OCI-LY1 (cell line): ENCODE measurements around the gene AK5.

Experiments used
- H2AFZ ChIP-seq: fragments of 200-600 bp; sonication (generic), shearing (Covaris generic); 2 replicates; pipeline ENCODE4 v1.6.0; 2014; ENCODE audit warnings: antibody characterized with exemption, mild to moderate bottlenecking, low read length
- H3F3A ChIP-seq: fragments of 200-600 bp; sonication (generic), shearing (Covaris generic); 2 replicates; pipeline ENCODE4 v1.6.0; 2014; ENCODE audit warnings: mild to moderate bottlenecking, antibody characterized with exemption, low read length, moderate library complexity; ENCODE audit not compliant: insufficient read depth
- H3K27ac ChIP-seq: fragments of 200-600 bp; sonication (generic); 2 replicates; pipeline ENCODE4 v1.5.1; 2014; ENCODE audit warnings: low read length, mixed run types, mild to moderate bottlenecking, low read depth; ENCODE audit not compliant: poor library complexity, severe bottlenecking
- H3K27me3 ChIP-seq: fragments of 200-600 bp; sonication (generic); 2 replicates; pipeline ENCODE4 v1.6.0; 2014; ENCODE audit warnings: antibody characterized with exemption, mild to moderate bottlenecking, low read length, moderate library complexity; ENCODE audit not compliant: insufficient read depth
- H3K36me3 ChIP-seq: fragments of 200-600 bp; sonication (generic); 2 replicates; pipeline ENCODE4 v1.6.1; 2014; ENCODE audit warnings: mild to moderate bottlenecking, antibody characterized with exemption, low read length, moderate library complexity, mixed read lengths; ENCODE audit not compliant: insufficient read depth
- H3K4me1 ChIP-seq: fragments of 200-600 bp; sonication (generic); 2 replicates; pipeline ENCODE4 v1.5.1; 2014; ENCODE audit warnings: mild to moderate bottlenecking, low read length, moderate library complexity; ENCODE audit not compliant: insufficient read depth, severe bottlenecking
- H3K4me2 ChIP-seq: fragments of 200-600 bp; sonication (generic), shearing (Covaris generic); 2 replicates; pipeline ENCODE4 v1.6.1; 2014; ENCODE audit warnings: low read length
- H3K4me3 ChIP-seq: fragments of 200-600 bp; sonication (generic); 2 replicates; pipeline ENCODE4 v1.5.1; 2014; ENCODE audit warnings: low read length, low read depth, mild to moderate bottlenecking, mixed read lengths; ENCODE audit not compliant: poor library complexity, severe bottlenecking
- H3K79me2 ChIP-seq: fragments of 200-600 bp; shearing (Covaris generic); 2 replicates; pipeline ENCODE4 v1.6.1; 2016; ENCODE audit warnings: mixed run types, low read length, mixed read lengths; ENCODE audit not compliant: insufficient read depth
- H3K9ac ChIP-seq: fragments of 200-600 bp; sonication (generic), shearing (Covaris generic); 2 replicates; pipeline ENCODE4 v1.6.1; 2014; ENCODE audit warnings: mild to moderate bottlenecking, low read length, mixed read lengths
- H3K9me2 ChIP-seq: fragments of 200-600 bp; sonication (generic), shearing (Covaris generic); 2 replicates; pipeline ENCODE4 v1.6.1; 2014; ENCODE audit warnings: low read depth, mild to moderate bottlenecking, low read length, mixed read lengths
- H3K9me3 ChIP-seq: fragments of 200-600 bp; shearing (Covaris generic); 2 replicates; pipeline ENCODE4 v1.6.1; 2014; ENCODE audit warnings: low read length, mixed read lengths
- H4K20me1 ChIP-seq: fragments of 200-600 bp; sonication (generic), shearing (Covaris generic); 2 replicates; pipeline ENCODE4 v1.6.0; 2016; ENCODE audit warnings: mild to moderate bottlenecking, low read length; ENCODE audit not compliant: insufficient read depth
- EZH2 ChIP-seq: fragments of 200-600 bp; sonication (generic), shearing (Covaris generic); IDR thresholded peaks from 2 replicates; pipeline ENCODE4 v1.8.0; 2017; ENCODE audit warnings: borderline replicate concordance, mixed run types, mild to moderate bottlenecking, antibody characterized with exemption, low read length, moderate library complexity, mixed read lengths
- TF ChIP-seq, protein P1 (sequence below): fragments of 200-600 bp; sonication (generic), shearing (Covaris generic); IDR thresholded peaks from 2 replicates; pipeline ENCODE4 v1.5.1; 2017; ENCODE audit warnings: mild to moderate bottlenecking, antibody characterized with exemption, low read length, moderate library complexity, mixed read lengths

The AK5 gene

DNA sequence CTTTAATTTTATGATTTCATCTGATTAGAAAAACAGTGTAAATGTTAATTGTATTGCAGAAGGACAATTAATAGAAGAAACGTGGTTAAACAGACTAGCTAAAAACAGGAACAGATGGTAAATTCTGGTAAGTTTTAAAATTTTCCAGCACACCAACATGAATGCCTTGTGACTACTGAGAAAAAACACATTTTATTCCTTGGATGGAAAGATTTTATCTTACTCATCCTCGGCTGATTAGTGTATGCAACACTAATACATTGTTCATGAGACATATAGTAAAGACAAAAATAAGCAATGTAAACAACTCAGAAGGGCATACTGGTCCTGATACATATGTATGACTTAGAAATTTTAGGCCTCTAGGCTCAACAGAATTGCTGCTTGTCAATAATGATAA lies 4.9 kb upstream of the AK5 start:
- Histone ChIP-seq H2AFZ (no peak overlapping the region), H3K4me3 (no peak overlapping the region), H3K4me2 (no peak overlapping the region), H4K20me1 (no peaks in the 10 kb centered on the region), H3F3A (no peaks in the 10 kb centered on the region), H3K79me2 (no peaks in the 10 kb centered on the region), H3K9ac (no peak overlapping the region), H3K27ac (no peak overlapping the region), H3K4me1 (peaks cover 20% of the 10 kb centered on the region), H3K9me2 (no peaks in the 10 kb centered on the region), H3K9me3 (no peaks in the 10 kb centered on the region), H3K27me3 (no peaks in the 10 kb centered on the region), H3K36me3 (no peaks in the 10 kb centered on the region)
- TF ChIP-seq, protein P1, sequence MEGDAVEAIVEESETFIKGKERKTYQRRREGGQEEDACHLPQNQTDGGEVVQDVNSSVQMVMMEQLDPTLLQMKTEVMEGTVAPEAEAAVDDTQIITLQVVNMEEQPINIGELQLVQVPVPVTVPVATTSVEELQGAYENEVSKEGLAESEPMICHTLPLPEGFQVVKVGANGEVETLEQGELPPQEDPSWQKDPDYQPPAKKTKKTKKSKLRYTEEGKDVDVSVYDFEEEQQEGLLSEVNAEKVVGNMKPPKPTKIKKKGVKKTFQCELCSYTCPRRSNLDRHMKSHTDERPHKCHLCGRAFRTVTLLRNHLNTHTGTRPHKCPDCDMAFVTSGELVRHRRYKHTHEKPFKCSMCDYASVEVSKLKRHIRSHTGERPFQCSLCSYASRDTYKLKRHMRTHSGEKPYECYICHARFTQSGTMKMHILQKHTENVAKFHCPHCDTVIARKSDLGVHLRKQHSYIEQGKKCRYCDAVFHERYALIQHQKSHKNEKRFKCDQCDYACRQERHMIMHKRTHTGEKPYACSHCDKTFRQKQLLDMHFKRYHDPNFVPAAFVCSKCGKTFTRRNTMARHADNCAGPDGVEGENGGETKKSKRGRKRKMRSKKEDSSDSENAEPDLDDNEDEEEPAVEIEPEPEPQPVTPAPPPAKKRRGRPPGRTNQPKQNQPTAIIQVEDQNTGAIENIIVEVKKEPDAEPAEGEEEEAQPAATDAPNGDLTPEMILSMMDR, result no peak
- no peak for TF ChIP-seq EZH2

DNA sequence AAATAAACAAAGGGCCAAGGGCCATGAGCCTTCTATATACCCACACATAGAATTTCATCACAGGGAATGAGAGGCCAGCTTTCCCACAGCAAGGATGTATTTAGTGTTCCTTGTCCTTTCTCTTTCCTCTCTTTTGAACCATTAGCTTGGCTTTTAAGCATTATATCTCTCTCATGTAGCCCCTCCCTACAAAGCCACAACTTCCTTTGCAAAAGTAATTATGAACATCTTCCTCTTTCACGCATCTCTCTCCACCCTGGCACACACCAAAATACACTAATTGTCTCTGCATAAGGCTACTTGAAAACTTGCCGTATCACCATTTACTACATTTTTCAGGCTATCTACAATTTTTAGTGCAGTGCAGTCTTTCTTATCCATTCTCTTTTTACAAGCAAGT lies 1.9 kb upstream of the AK5 start:
- H3K36me3 ChIP-seq, result no peaks in the 10 kb centered on the region
- TF ChIP-seq, protein P1, result no peak
- no peak for TF ChIP-seq EZH2
- H3K27me3 ChIP-seq, result no peaks in the 10 kb centered on the region

DNA sequence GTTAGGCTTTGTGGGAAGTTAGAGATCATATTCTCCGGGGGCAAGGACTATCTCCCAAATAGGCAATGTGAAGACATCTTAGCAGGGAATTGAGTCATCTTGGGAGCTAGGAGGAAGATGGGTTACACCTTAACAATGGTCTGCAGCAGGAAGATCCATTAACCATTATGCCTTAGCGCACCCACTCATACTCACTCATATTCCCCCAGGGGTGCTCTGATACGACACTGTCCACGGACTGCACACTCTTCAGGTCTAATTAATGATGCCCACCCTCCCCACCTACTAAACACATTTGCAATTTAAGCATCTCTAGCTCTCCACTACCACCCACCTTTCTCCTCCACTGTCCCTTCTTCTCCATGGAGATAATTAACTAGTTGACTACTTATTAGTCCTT lies 857 bp upstream of the AK5 start:
- no peak overlapping the region for H2AFZ ChIP-seq
- no peak overlapping the region for H3K27ac ChIP-seq
- H4K20me1 ChIP-seq, result no peaks in the 10 kb centered on the region
- TF ChIP-seq, protein P1, result no peak
- no peak for TF ChIP-seq EZH2
- peaks cover 24% of the 10 kb centered on the region for H3K4me1 ChIP-seq
- H3K9me2 ChIP-seq, result no peaks in the 10 kb centered on the region
- no peaks in the 10 kb centered on the region for H3K79me2 ChIP-seq
- H3K36me3 ChIP-seq, result no peaks in the 10 kb centered on the region
- no peak overlapping the region for H3K9ac ChIP-seq
- H3K9me3 ChIP-seq, result no peaks in the 10 kb centered on the region
- no peaks in the 10 kb centered on the region for H3K27me3 ChIP-seq
- peak overlapping the region; percentile 55 for H3K4me3 ChIP-seq
- H3K4me2 ChIP-seq, result peak overlapping the region; percentile 65; the same call in 1 of the 2 replicates
- no peaks in the 10 kb centered on the region for H3F3A ChIP-seq

More for the DNA sequence above, 1.9 kb upstream of the AK5 start:
- Histone ChIP-seq H3K9me2 (no peaks in the 10 kb centered on the region), H3K4me3 (no peak overlapping the region), H3K9ac (no peak overlapping the region), H3K4me2 (no peak overlapping the region), H3K27ac (no peak overlapping the region), H3K4me1 (peaks cover 24% of the 10 kb centered on the region), H3F3A (no peaks in the 10 kb centered on the region), H2AFZ (no peak overlapping the region), H3K79me2 (no peaks in the 10 kb centered on the region), H4K20me1 (no peaks in the 10 kb centered on the region), H3K9me3 (no peaks in the 10 kb centered on the region)
